ENCODE data around the gene TANGO6. TPM values are rescaled to one million over a fixed set of nuclear protein-coding genes. Genes with fewer than 3 reads are reported as not detected.
A peak's percentile ranks its signal among the peaks of the same experiment; 100 is the strongest.

TANGO6 gene
- polyA plus RNA-seq, 2 of the 4 experiments (the other 2 are of a cell fraction) = 8.1 to 19.5 TPM

DNA sequence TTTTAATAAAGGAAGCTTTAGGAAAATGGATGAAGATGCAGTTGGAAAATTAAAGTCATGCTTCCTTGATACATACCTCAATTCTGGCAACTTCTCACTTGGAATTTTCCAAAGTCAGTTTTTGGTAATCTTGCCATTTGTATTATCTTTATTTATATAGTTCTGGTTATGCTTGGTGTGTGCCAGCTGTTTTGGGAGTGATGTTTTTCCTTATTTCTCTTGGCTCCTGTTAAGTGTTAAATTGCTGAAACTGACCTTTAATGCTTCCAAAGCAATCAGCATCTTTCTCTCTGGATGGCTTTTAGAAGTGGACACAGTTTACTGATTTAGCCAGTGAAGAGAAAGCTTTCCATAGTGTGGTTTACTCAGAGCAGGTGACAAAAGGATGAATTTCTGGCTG is 192.0 kb downstream of the TANGO6 start:
- no peak for TF ChIP-seq KDM5A (IDR thresholded peaks at IDR 0.05)
- FAIRE-seq = no peak
- ATAC-seq = no peak
- Histone ChIP-seq H3K27ac (no peak overlapping the region), H3K9me3 (no peaks in the 10 kb centered on the region), H3K4me2 (no peak overlapping the region), H3K4me1 (peaks cover 20% of the 10 kb centered on the region), H3K4me3 (no peak overlapping the region)
- ChIA-PET CTCF (interaction anchor here (0.9 to 2.8 kb wide), 5 partner anchors 10 to 640 kb away, joined by 3 to 11 read pairs (median 3); no protein-coding TSS in a partner anchor), POLR2A (no interaction called here)
- DNase-seq (ENCODE audit: low read depth in 1 of 2, low spot score in 1 of 2) = no peak

DNA sequence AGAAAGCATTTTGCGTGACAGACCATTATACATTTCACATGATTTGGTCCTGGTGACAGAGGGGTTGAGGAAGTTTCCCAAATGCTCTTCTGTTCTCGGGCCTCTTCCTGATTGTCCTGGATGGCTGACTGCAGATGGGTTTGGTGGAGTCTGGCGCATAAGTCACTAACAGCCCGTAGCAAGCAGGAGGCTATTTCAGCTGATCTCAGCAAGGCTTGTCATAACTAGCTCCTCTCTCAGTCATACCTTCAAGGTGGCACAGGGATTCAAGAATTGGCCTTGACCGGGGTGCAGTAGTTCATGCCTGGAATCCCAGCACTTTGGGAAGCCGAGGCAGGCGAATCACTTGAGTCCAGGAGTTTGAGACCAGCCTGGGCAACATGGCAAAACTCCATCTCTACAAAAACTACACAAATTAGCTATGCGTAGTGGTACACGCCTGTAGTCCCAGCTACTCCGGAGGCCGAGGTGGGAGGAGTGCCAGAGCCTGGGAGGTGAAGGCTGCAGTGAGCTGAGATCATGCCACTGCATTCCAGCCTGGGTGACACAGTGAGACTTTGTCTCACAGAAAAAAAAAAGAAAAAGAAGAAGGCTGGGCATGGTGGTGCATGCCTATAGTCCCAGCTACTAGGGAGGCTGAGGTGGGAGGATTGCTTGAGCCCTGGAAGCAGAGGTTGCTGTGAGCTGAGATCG is 193.2 kb downstream of the TANGO6 start:
- ChIA-PET CTCF (interaction anchor here (0.9 to 2.8 kb wide), 5 partner anchors 11 to 641 kb away, joined by 3 to 11 read pairs (median 3); no protein-coding TSS in a partner anchor), POLR2A (interaction anchor here (0.6 kb wide), 1 partner anchor 560 kb away, joined by 3 read pairs; no protein-coding TSS in a partner anchor)
- 95% methylated on average over 12 of the region's 12 CpGs for WGBS (ENCODE audit: missing lambda C conversion rate)

DNA sequence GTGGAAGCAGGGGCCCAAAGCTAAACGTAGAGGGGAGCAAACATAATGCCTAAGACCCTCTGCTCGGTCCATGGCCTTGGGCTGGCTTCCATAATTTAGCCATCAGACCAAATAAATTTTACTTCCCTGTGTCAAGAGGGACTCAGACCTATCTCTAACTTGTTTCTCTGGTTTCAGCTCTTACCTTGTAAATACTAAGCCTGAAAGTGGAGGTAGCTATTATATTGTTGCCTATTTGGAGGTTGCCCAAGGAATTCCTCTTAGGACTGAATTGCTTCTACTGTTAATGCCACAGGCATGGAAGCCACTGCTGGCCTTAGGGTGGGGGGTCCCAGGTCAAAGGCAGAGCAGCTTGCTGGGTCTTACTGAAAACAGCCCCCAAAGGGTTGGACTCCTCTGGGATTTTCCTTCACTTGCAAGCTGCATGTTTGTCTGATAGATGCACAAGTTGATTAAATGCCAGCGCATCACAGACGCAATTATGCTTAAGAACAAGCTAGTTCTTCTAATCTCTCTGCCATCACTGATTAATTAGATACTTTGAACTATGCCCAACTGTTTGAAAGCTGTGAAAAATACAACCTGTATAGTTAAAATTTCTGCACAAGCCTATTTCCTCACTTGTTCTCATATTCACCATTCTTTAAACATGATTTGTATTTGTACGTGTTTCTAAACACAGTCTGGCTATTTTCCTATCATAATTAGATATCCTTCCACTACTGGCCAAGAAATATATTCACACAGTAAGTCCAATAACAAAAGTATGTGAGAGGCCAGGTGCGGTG is 194.2 kb downstream of the TANGO6 start:
- CTCF ChIA-PET = interaction anchor here (1.1 to 1.2 kb wide), 2 partner anchors 46 to 65 kb away, joined by 3 to 4 read pairs; no protein-coding TSS in a partner anchor
- H3K9me3 ChIP-seq = peaks cover 12% of the 10 kb centered on the region
- no peak overlapping the region for H3K4me2 ChIP-seq
- DNase-seq (ENCODE audit: low read depth in 1 of 2, low spot score in 1 of 2) (no peak), FAIRE-seq (no peak), ATAC-seq (no peak)
- no peak overlapping the region for H3K4me3 ChIP-seq
- peak overlapping the region in 1 of 2 experiments; percentile 46; a peak in 3 of 6 replicates for H3K27ac ChIP-seq
- POLR2A ChIA-PET = interaction anchor here (0.6 kb wide), 1 partner anchor 86 kb away, joined by 4 read pairs; no protein-coding TSS in a partner anchor
- peaks cover 16% of the 10 kb centered on the region for H3K4me1 ChIP-seq
- 95% methylated on average over 6 of the region's 6 CpGs for WGBS (ENCODE audit: missing lambda C conversion rate)
- TF ChIP-seq, protein P1, sequence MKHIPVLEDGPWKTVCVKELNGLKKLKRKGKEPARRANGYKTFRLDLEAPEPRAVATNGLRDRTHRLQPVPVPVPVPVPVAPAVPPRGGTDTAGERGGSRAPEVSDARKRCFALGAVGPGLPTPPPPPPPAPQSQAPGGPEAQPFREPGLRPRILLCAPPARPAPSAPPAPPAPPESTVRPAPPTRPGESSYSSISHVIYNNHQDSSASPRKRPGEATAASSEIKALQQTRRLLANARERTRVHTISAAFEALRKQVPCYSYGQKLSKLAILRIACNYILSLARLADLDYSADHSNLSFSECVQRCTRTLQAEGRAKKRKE (CRISPR knock-in tag; IDR thresholded peaks at IDR 0.05; ENCODE audit: low read depth) = no peak
- TF ChIP-seq RAD21 (conservative IDR thresholded peaks at IDR 0.05 in 1 of 2, IDR thresholded peaks at IDR 0.05 in 1 of 2) (no peak), EHMT2 (IDR thresholded peaks at IDR 0.05; ENCODE audit: low read depth) (no peak), JUNB (IDR thresholded peaks at IDR 0.05) (no peak), FOXS1 (CRISPR knock-in tag; IDR thresholded peaks at IDR 0.05) (no peak), NFE2L2 (conservative IDR thresholded peaks at IDR 0.05; ENCODE audit: low read length) (no peak), CHD2 (IDR thresholded peaks at IDR 0.05; ENCODE audit: low read length, partially characterized antibody) (no peak), CHD4 (IDR thresholded peaks at IDR 0.05; ENCODE audit: borderline replicate concordance) (no peak), TFCP2L1 (CRISPR knock-in tag; IDR thresholded peaks at IDR 0.05) (no peak), ZNF302 (CRISPR knock-in tag; IDR thresholded peaks at IDR 0.05) (no peak), CBX2 (IDR thresholded peaks at IDR 0.05; ENCODE audit: borderline replicate concordance, low read depth) (no peak), FOSB (CRISPR knock-in tag; IDR thresholded peaks at IDR 0.05) (no peak), RFX5 (IDR thresholded peaks at IDR 0.05) (no peak), KDM1A (IDR thresholded peaks at IDR 0.05; ENCODE audit: low read depth) (no peak), FOSL2 (IDR thresholded peaks at IDR 0.05) (no peak), FOSL2 (CRISPR knock-in tag; IDR thresholded peaks at IDR 0.05) (no peak)
- TF ChIP-seq, protein P2, sequence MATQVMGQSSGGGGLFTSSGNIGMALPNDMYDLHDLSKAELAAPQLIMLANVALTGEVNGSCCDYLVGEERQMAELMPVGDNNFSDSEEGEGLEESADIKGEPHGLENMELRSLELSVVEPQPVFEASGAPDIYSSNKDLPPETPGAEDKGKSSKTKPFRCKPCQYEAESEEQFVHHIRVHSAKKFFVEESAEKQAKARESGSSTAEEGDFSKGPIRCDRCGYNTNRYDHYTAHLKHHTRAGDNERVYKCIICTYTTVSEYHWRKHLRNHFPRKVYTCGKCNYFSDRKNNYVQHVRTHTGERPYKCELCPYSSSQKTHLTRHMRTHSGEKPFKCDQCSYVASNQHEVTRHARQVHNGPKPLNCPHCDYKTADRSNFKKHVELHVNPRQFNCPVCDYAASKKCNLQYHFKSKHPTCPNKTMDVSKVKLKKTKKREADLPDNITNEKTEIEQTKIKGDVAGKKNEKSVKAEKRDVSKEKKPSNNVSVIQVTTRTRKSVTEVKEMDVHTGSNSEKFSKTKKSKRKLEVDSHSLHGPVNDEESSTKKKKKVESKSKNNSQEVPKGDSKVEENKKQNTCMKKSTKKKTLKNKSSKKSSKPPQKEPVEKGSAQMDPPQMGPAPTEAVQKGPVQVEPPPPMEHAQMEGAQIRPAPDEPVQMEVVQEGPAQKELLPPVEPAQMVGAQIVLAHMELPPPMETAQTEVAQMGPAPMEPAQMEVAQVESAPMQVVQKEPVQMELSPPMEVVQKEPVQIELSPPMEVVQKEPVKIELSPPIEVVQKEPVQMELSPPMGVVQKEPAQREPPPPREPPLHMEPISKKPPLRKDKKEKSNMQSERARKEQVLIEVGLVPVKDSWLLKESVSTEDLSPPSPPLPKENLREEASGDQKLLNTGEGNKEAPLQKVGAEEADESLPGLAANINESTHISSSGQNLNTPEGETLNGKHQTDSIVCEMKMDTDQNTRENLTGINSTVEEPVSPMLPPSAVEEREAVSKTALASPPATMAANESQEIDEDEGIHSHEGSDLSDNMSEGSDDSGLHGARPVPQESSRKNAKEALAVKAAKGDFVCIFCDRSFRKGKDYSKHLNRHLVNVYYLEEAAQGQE (IDR thresholded peaks at IDR 0.05) = no peak

More for the DNA sequence above, 193.2 kb downstream of the TANGO6 start:
- H3K9me3 ChIP-seq = peaks cover 3% of the 10 kb centered on the region
- DNase-seq (ENCODE audit: low read depth in 1 of 2, low spot score in 1 of 2) = no peak
- no peak for FAIRE-seq
- no peak overlapping the region for H3K4me3 ChIP-seq
- peaks cover 23% of the 10 kb centered on the region for H3K4me1 ChIP-seq
- no peak for TF ChIP-seq HOXB5 (CRISPR knock-in tag; IDR thresholded peaks at IDR 0.05)
- TF ChIP-seq FOSB (CRISPR knock-in tag; IDR thresholded peaks at IDR 0.05) = no peak
- no peak for TF ChIP-seq TP53 (CRISPR knock-in tag; IDR thresholded peaks at IDR 0.05)
- no peak for TF ChIP-seq NPAS2 (CRISPR knock-in tag; IDR thresholded peaks at IDR 0.05; ENCODE audit: borderline replicate concordance)
- TF ChIP-seq ZFP36 (IDR thresholded peaks at IDR 0.05; ENCODE audit: borderline replicate concordance, partially characterized antibody) = no peak
- TF ChIP-seq CBX2 (IDR thresholded peaks at IDR 0.05; ENCODE audit: borderline replicate concordance, low read depth) = no peak
- TF ChIP-seq FOXS1 (CRISPR knock-in tag; IDR thresholded peaks at IDR 0.05) = no peak
- no peak for TF ChIP-seq SREBF2 (IDR thresholded peaks at IDR 0.05)
- no peak for TF ChIP-seq ZC3H11A (IDR thresholded peaks at IDR 0.05)
- TF ChIP-seq, protein P3, sequence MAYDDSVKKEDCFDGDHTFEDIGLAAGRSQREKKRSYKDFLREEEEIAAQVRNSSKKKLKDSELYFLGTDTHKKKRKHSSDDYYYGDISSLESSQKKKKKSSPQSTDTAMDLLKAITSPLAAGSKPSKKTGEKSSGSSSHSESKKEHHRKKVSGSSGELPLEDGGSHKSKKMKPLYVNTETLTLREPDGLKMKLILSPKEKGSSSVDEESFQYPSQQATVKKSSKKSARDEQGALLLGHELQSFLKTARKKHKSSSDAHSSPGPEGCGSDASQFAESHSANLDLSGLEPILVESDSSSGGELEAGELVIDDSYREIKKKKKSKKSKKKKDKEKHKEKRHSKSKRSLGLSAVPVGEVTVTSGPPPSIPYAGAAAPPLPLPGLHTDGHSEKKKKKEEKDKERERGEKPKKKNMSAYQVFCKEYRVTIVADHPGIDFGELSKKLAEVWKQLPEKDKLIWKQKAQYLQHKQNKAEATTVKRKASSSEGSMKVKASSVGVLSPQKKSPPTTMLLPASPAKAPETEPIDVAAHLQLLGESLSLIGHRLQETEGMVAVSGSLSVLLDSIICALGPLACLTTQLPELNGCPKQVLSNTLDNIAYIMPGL (CRISPR knock-in tag; IDR thresholded peaks at IDR 0.05; ENCODE audit: borderline replicate concordance) = no peak
- no peak for TF ChIP-seq PHF8 (IDR thresholded peaks at IDR 0.05; ENCODE audit: borderline replicate concordance, low read depth)
- no peak for TF ChIP-seq POLR2A (IDR thresholded peaks at IDR 0.05; ENCODE audit: low read length)
- TF ChIP-seq NFE2L2 (conservative IDR thresholded peaks at IDR 0.05; ENCODE audit: low read length) = no peak
- no peak for TF ChIP-seq CEBPB (IDR thresholded peaks at IDR 0.05)
- TF ChIP-seq RFX5 (IDR thresholded peaks at IDR 0.05) = no peak
- no peak for TF ChIP-seq JUN (IDR thresholded peaks at IDR 0.05)
- no peak for TF ChIP-seq HOXA7 (CRISPR knock-in tag; IDR thresholded peaks at IDR 0.05)
- TF ChIP-seq FOSL2 (IDR thresholded peaks at IDR 0.05) = no peak
- no peak for TF ChIP-seq FOSL2 (CRISPR knock-in tag; IDR thresholded peaks at IDR 0.05)
- H3K4me2 ChIP-seq = no peak overlapping the region
- ATAC-seq = no peak
- peak overlapping the region in 1 of 2 experiments; percentile 14; a peak in 1 of 6 replicates for H3K27ac ChIP-seq
